Panc1 (cell line): ENCODE results near the gene EPHB1.

Source experiments
- POLR2AphosphoS5 ChIP-seq: IDR thresholded peaks from 2 replicates; pipeline ENCODE4 v1.6.1; 2012; ENCODE audit warnings: mild to moderate bottlenecking, low read depth, low read length, moderate library complexity
- TCF7L2 ChIP-seq: IDR thresholded peaks from 2 replicates; pipeline ENCODE4 v1.6.1; 2011; ENCODE audit warnings: mild to moderate bottlenecking, low read depth, low read length, inconsistent platforms
- TF ChIP-seq, protein P1 (sequence below): fragments of 450-650 bp; IDR thresholded peaks from 2 replicates; pipeline ENCODE4 v1.5.1; 2017; ENCODE audit warnings: mild to moderate bottlenecking

DNA sequence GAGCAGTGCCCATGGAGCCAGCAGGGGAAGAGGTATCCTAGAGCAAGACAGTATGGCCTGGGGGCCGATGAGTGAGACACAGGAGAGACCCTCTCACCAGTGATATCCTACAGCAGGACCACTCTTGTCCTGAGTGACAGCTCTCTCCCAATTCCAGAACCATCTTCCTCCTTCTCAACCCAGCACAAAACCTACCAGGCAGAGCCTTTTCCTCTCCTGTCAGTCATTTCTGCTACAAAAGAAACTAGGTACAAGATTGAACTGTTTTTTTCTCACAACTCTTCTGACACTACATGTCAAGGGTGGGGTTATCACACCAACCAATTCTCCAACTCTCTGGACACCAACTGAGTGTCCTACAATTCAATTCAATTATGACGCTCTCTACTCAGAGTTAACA lies 506.6 kb downstream of the EPHB1 start:
- TF ChIP-seq, protein P1, sequence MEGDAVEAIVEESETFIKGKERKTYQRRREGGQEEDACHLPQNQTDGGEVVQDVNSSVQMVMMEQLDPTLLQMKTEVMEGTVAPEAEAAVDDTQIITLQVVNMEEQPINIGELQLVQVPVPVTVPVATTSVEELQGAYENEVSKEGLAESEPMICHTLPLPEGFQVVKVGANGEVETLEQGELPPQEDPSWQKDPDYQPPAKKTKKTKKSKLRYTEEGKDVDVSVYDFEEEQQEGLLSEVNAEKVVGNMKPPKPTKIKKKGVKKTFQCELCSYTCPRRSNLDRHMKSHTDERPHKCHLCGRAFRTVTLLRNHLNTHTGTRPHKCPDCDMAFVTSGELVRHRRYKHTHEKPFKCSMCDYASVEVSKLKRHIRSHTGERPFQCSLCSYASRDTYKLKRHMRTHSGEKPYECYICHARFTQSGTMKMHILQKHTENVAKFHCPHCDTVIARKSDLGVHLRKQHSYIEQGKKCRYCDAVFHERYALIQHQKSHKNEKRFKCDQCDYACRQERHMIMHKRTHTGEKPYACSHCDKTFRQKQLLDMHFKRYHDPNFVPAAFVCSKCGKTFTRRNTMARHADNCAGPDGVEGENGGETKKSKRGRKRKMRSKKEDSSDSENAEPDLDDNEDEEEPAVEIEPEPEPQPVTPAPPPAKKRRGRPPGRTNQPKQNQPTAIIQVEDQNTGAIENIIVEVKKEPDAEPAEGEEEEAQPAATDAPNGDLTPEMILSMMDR, result no peak
- no peak for TF ChIP-seq TCF7L2
- TF ChIP-seq POLR2AphosphoS5, result no peak
